ENCODE measurements around the gene TMEM253. TPM values are rescaled to one million over a fixed set of nuclear protein-coding genes. Genes with fewer than 3 reads are reported as not detected.

The TMEM253 gene
- polyA plus RNA-seq, 4 donors, result 57.9 to 245 (median 101) TPM

DNA sequence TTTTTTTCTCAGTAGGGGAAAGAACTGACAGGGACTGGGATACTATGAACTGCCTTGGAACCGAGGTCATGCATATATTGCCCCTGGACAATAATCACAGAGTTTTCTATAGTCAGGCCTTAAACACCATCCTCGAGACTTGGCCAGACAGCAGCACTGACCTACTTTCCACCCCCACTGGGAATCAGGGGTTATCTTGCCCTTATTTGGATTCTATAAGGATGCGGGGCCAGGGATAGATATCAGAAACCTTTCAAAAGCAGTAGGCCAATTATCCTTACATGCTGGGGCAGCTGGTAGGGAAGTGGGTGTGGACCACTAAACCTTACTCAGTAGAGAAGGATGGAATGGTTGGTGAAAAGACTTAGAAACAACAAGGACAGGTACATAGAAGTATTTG is 4.4 kb upstream of the TMEM253 start:
- peak overlapping the region; percentile 71 to 88 (median 72) for H3K27ac ChIP-seq (ENCODE audit: low read depth in 1 of 3, low read length in 2 of 3)
- WGBS, 3 donors, result 51 to 65% (median 61%) methylated on average over 3 of the region's 3 CpGs
- H3K36me3 ChIP-seq (ENCODE audit: control insufficient read depth in 3 of 3, insufficient read depth in 2 of 3, low read depth in 1 of 3, low read length in 3 of 3), result peaks cover 2 to 23% (median 3%) of the 10 kb centered on the region in 3 donors
- FAIRE-seq (no peak), DNase-seq (no peak)
- H3K4me1 ChIP-seq (ENCODE audit: control insufficient read depth in 3 of 3, insufficient read depth in 2 of 3, low read depth in 1 of 3, low read length in 2 of 3), result peaks cover 0 to 53% (median 2%) of the 10 kb centered on the region in 3 donors
- no peaks in the 10 kb centered on the region for H3K9me3 ChIP-seq (ENCODE audit: control insufficient read depth in 2 of 2, insufficient read depth in 1 of 2, low read depth in 1 of 2, low read length in 1 of 2)
- no peaks in the 10 kb centered on the region for H3K27me3 ChIP-seq (ENCODE audit: control insufficient read depth in 3 of 3, insufficient read depth in 3 of 3, low read length in 3 of 3)
- H3K4me3 ChIP-seq (ENCODE audit: low read depth in 1 of 3, low read length in 3 of 3), result no peak overlapping the region

GRCh38 chr14:21096978-21097635 is 3.8 kb upstream of the TMEM253 start:
- DNase-seq (peak; percentile 52 to 65), FAIRE-seq (no peak)
- Histone ChIP-seq H3K27me3 (ENCODE audit: control insufficient read depth in 3 of 3, insufficient read depth in 3 of 3, low read length in 3 of 3) (no peaks in the 10 kb centered on the region), H3K4me3 (ENCODE audit: low read depth in 1 of 3, low read length in 3 of 3) (peak overlapping the region in 2 of 3 donors; percentile 50 to 84), H3K9me3 (ENCODE audit: control insufficient read depth in 2 of 2, insufficient read depth in 1 of 2, low read depth in 1 of 2, low read length in 1 of 2) (no peaks in the 10 kb centered on the region), H3K36me3 (ENCODE audit: control insufficient read depth in 3 of 3, insufficient read depth in 2 of 3, low read depth in 1 of 3, low read length in 3 of 3) (peaks cover 2 to 16% (median 2%) of the 10 kb centered on the region in 3 donors), H3K27ac (ENCODE audit: low read depth in 1 of 3, low read length in 2 of 3) (peak overlapping the region; percentile 71 to 88 (median 72)), H3K4me1 (ENCODE audit: control insufficient read depth in 3 of 3, insufficient read depth in 2 of 3, low read depth in 1 of 3, low read length in 2 of 3) (peaks cover 0 to 59% (median 2%) of the 10 kb centered on the region in 3 donors)
- 15 to 41% (median 29%) methylated on average over 10 of the region's 10 CpGs for WGBS, 3 donors

DNA sequence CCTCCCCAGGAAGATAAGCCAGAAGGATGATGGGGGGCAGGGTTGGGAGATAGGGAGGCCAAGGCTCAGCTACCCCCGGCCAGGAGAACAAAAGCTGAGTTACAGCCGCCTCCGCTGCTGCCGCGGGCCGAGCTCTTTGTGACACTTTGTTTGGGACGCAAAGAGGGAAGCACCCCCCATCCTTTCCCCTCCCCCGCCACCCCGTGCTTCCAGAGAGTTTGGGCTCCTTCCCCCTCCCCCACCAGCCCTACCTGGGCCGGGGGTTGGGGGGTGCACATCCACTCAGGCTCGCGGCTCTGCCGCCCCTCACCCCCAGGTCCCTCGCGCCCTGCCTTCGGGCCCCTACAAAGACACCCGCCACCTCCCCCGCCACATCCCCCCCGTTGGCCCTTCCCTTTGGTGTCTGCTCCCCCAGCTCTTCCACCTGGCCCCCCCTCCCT is 3.2 kb upstream of the TMEM253 start:
- H3K27ac ChIP-seq (ENCODE audit: low read depth in 1 of 3, low read length in 2 of 3), result peak overlapping the region; percentile 71 to 88 (median 72)
- H3K36me3 ChIP-seq (ENCODE audit: control insufficient read depth in 3 of 3, insufficient read depth in 2 of 3, low read depth in 1 of 3, low read length in 3 of 3), result peaks cover 0 to 11% (median 1%) of the 10 kb centered on the region in 3 donors
- WGBS, 3 donors, result 4 to 8% (median 5%) methylated on average over 9 to 19 of the region's 19 CpGs
- no peak for FAIRE-seq
- H3K4me1 ChIP-seq (ENCODE audit: control insufficient read depth in 3 of 3, insufficient read depth in 2 of 3, low read depth in 1 of 3, low read length in 2 of 3), result peaks cover 0 to 62% (median 0%) of the 10 kb centered on the region in 3 donors
- H3K4me3 ChIP-seq (ENCODE audit: low read depth in 1 of 3, low read length in 3 of 3), result peak overlapping the region; percentile 43 to 84 (median 50)
- H3K27me3 ChIP-seq (ENCODE audit: control insufficient read depth in 3 of 3, insufficient read depth in 3 of 3, low read length in 3 of 3), result no peaks in the 10 kb centered on the region
- peak in 1 of 2 donors; percentile 65 for DNase-seq
- H3K9me3 ChIP-seq (ENCODE audit: control insufficient read depth in 2 of 2, insufficient read depth in 1 of 2, low read depth in 1 of 2, low read length in 1 of 2), result no peaks in the 10 kb centered on the region

DNA sequence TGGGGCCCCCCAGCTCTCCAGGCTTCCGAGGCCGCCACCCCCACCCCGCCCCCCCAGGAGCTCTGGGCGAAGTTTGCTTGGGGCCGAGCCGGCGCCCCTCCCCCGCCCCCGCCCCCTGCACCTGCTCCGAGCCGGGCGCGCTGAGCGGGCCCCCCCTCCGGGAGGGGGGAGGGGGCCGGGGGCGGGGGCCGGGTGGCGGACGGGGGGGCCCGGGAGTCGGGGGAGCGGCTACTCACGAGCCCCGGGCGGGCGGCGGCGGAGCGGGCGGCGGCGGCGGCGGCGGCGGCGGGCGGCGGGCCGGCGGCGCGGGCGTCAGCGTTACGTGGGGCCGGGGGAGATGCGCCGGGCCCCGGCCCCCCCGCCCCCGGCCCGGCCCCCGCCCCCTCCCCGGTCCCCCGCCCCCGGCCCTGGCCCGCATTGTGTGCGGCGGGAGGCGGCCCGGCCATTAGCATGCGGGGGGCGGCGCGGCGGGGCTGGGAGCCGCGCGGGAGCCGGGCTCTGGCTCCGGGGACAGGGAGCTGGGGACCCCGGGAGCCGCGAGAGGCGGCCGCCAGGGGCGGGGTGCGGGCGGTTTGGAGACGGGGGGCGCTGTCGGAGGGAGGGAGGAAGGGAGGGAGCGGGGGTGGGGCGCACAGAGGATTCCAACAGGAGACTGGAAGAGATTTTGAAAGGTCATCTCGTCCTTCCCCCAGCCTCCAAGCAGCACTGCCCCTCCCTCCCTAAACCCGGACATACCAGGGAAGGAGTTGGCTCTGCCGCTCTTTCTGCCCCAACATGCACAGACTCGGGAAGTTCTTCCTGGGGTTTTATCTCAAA is 2.6 kb upstream of the TMEM253 start, which contains the start of gene ZNF219:
Gene ZNF219, minus strand, starts transcription at position 580 of the 816 bp plus-strand sequence. CDS start 5,064 bp downstream, outside the sequence.
- DNase-seq, result peak; percentile 76 to 78
- Histone ChIP-seq H3K4me3 (ENCODE audit: low read depth in 1 of 3, low read length in 3 of 3) (peak within 1 kb of the TSS; percentile 43 to 84 (median 72)), H3K4me1 (ENCODE audit: control insufficient read depth in 3 of 3, insufficient read depth in 2 of 3, low read depth in 1 of 3, low read length in 2 of 3) (peaks cover 0 to 64% (median 0%) of the 10 kb centered on the region in 3 donors), H3K27ac (ENCODE audit: low read depth in 1 of 3, low read length in 2 of 3) (peak within 1 kb of the TSS; percentile 85 to 96 (median 96)), H3K27me3 (ENCODE audit: control insufficient read depth in 3 of 3, insufficient read depth in 3 of 3, low read length in 3 of 3) (no peaks in the 10 kb centered on the region), H3K36me3 (ENCODE audit: control insufficient read depth in 3 of 3, insufficient read depth in 2 of 3, low read depth in 1 of 3, low read length in 3 of 3) (peaks cover 0 to 7% (median 0%) of the 10 kb centered on the region in 3 donors), H3K9me3 (ENCODE audit: control insufficient read depth in 2 of 2, insufficient read depth in 1 of 2, low read depth in 1 of 2, low read length in 1 of 2) (no peaks in the 10 kb centered on the region)
- 0 to 1% (median 1%) methylated on average over 15 to 83 of the region's 90 CpGs for WGBS, 3 donors
- no peak for FAIRE-seq

- no peak for FAIRE-seq
- peak overlapping the region; percentile 85 to 96 (median 96) for H3K27ac ChIP-seq (ENCODE audit: low read depth in 1 of 3, low read length in 2 of 3)
Observed at GRCh38 chr14:21098892-21099595, 1.8 kb upstream of the TMEM253 start.

DNA sequence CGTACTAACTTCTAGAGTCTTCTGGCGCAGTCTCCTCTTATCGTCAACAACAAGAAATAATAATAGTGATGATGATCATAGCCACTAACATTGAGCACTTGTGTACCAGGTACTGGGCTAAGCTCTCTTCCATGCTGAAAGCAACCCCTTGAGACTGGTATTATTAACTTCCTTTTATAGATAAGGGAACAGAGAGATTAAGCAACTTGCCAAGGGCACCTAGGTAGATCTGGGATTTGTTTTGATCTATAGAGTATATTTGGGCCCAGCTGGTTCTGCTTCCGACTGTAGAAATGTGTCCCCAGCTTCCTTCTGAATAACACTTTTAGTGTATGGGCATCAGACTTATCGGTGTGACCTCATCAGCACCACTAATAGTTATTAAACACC is 1.3 kb upstream of the TMEM253 start:
- 15 to 53% (median 38%) methylated on average over 5 of the region's 5 CpGs for WGBS, 3 donors
- no peaks in the 10 kb centered on the region for H3K27me3 ChIP-seq (ENCODE audit: control insufficient read depth in 3 of 3, insufficient read depth in 3 of 3, low read length in 3 of 3)
- H3K9me3 ChIP-seq (ENCODE audit: control insufficient read depth in 2 of 2, insufficient read depth in 1 of 2, low read depth in 1 of 2, low read length in 1 of 2), result no peaks in the 10 kb centered on the region
- no peak for FAIRE-seq
- H3K4me1 ChIP-seq (ENCODE audit: control insufficient read depth in 3 of 3, insufficient read depth in 2 of 3, low read depth in 1 of 3, low read length in 2 of 3), result peaks cover 0 to 58% (median 0%) of the 10 kb centered on the region in 3 donors
- peak overlapping the region in 2 of 3 donors; percentile 72 to 84 for H3K4me3 ChIP-seq (ENCODE audit: low read depth in 1 of 3, low read length in 3 of 3)
- peaks cover 0 to 3% (median 0%) of the 10 kb centered on the region in 3 donors for H3K36me3 ChIP-seq (ENCODE audit: control insufficient read depth in 3 of 3, insufficient read depth in 2 of 3, low read depth in 1 of 3, low read length in 3 of 3)
- peak; percentile 43 to 71 for DNase-seq
- peak overlapping the region; percentile 85 to 96 (median 96) for H3K27ac ChIP-seq (ENCODE audit: low read depth in 1 of 3, low read length in 2 of 3)

More at GRCh38 chr14:21098892-21099595, 1.8 kb upstream of the TMEM253 start:
- no peaks in the 10 kb centered on the region for H3K27me3 ChIP-seq (ENCODE audit: control insufficient read depth in 3 of 3, insufficient read depth in 3 of 3, low read length in 3 of 3)
- H3K9me3 ChIP-seq (ENCODE audit: control insufficient read depth in 2 of 2, insufficient read depth in 1 of 2, low read depth in 1 of 2, low read length in 1 of 2), result no peaks in the 10 kb centered on the region
- H3K36me3 ChIP-seq (ENCODE audit: control insufficient read depth in 3 of 3, insufficient read depth in 2 of 3, low read depth in 1 of 3, low read length in 3 of 3), result peaks cover 0 to 3% (median 0%) of the 10 kb centered on the region in 3 donors
- peaks cover 0 to 59% (median 0%) of the 10 kb centered on the region in 3 donors for H3K4me1 ChIP-seq (ENCODE audit: control insufficient read depth in 3 of 3, insufficient read depth in 2 of 3, low read depth in 1 of 3, low read length in 2 of 3)
- 7 to 13% (median 12%) methylated on average over 16 of the region's 16 CpGs for WGBS, 3 donors
- DNase-seq, result no peak
- peak overlapping the region; percentile 43 to 84 (median 72) for H3K4me3 ChIP-seq (ENCODE audit: low read depth in 1 of 3, low read length in 3 of 3)

DNA sequence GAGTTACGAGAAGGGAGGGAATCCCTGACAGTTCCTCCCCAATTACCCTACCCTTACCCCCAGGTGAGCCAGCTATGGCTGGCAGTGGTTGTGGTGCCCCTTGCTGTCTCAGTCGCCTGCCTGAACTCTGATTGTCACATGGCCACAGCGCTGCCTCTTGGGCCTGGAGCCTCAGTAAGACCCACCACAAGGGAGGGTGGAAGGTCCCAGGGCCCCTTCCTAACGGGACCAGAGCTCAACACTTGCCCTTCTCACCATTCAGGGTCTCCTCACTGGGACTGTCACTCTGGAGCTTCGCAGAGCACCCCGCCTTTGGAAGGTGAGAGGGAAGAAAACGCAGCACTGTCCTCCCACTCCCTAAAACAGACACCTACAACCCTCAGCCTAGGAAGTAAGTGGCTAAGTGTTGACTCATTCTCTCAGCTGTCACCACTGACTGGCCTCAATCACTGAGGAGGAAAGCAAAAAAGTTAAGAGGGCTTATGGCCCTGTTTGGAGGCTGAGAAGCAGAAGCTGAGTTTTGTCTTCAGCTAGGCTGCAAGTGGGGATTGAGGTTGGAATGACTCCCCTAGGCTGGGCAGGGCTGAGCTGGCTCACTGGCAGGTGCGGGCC is 1.0 kb downstream of the TMEM253 start:
- peaks cover 4 to 71% (median 6%) of the 10 kb centered on the region in 3 donors for H3K4me1 ChIP-seq (ENCODE audit: control insufficient read depth in 3 of 3, insufficient read depth in 2 of 3, low read depth in 1 of 3, low read length in 2 of 3)
- WGBS, 3 donors, result 41 to 67% (median 48%) methylated on average over 8 of the region's 8 CpGs
- no peaks in the 10 kb centered on the region for H3K27me3 ChIP-seq (ENCODE audit: control insufficient read depth in 3 of 3, insufficient read depth in 3 of 3, low read length in 3 of 3)

More for the DNA sequence above, 1.0 kb downstream of the TMEM253 start:
- DNase-seq, result peak; percentile 36 to 51
- H3K27ac ChIP-seq (ENCODE audit: low read depth in 1 of 3, low read length in 2 of 3), result peak overlapping the region; percentile 98 to 99 (median 98)
- H3K4me3 ChIP-seq (ENCODE audit: low read depth in 1 of 3, low read length in 3 of 3), result peak overlapping the region in 2 of 3 donors; percentile 63 to 70
- peaks cover 0 to 3% (median 0%) of the 10 kb centered on the region in 3 donors for H3K36me3 ChIP-seq (ENCODE audit: control insufficient read depth in 3 of 3, insufficient read depth in 2 of 3, low read depth in 1 of 3, low read length in 3 of 3)
- no peaks in the 10 kb centered on the region for H3K9me3 ChIP-seq (ENCODE audit: control insufficient read depth in 2 of 2, insufficient read depth in 1 of 2, low read depth in 1 of 2, low read length in 1 of 2)
- no peak for FAIRE-seq

Measured in small intestine (tissue), 7 donors.